ENCODE results near the gene GLI3. TPM values are rescaled to one million over a fixed set of nuclear protein-coding genes. Genes with fewer than 3 reads are reported as not detected.
A peak's percentile ranks its signal among the peaks of the same experiment; 100 is the strongest.

GLI3 gene
- total and polyA plus RNA-seq, 2 of the 8 experiments (the other 6 are each of a cell fraction or from before 2014, with no cell fraction given) = 8.0 to 31.1 TPM

DNA sequence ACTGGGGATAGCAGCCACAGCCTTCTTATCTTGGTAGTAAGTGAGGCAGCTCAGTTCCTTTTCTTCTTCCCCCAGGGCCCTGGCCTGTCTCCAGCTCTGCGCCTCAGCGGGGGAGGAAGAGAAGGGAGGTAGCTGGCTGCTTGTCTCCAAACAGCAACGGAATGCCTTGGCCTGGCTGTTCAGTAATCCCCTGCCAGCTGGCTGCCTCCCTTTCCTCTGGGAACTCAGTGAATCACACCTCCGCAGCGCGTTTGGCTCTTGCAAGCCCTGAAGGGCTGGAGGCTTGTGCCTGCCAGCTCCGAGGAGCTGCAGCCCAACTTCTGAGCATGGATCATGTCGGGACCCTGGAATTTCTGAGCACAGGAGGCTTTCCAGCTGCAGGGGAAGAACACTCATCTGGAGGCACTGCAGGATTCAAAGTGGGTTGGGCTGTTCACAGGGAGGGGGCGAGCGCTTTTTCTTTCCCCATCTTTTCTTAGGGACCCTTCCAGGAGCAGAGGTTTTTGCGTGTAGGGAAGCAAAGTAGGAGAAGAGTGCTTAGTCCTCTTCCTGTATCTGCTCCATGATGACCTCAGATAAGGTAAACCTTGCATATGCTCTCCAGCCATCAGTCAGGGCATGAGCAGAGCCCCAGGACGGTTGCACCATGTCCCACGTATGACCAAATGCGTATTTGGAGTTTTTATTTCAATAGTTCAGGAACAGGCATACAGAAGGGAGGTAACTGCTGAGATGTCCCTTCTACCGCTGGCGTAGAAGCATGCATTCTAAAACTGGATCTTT, 280.9 kb downstream of the GLI3 start:
- Histone ChIP-seq H3K4ac (replicated peaks; ENCODE audit: insufficient read length, low read depth, low read length) (no peak overlapping the region), H2BK15ac (ENCODE audit: low read length) (no peak overlapping the region), H3K27me3 (replicated peaks in 1 of 4; ENCODE audit: control insufficient read depth in 3 of 4, extremely low read depth in 1 of 4, insufficient read depth in 3 of 4, low read length in 3 of 4) (peaks cover 0 to 2% (median 0%) of the 10 kb centered on the region in 4 experiments; a peak in 2 of 7 replicates), H3K56ac (replicated peaks; ENCODE audit: insufficient read length, low read depth, low read length) (no peak overlapping the region), H4K91ac (replicated peaks; ENCODE audit: insufficient read length, low read length) (no peak overlapping the region), H4K5ac (ENCODE audit: insufficient read length, low read depth, low read length) (no peak overlapping the region), H2BK120ac (replicated peaks; ENCODE audit: low read depth, low read length) (no peak overlapping the region), H4K8ac (ENCODE audit: extremely low read depth, insufficient read depth, low read length) (peak overlapping the region; percentile 28; the same call in 1 of the 2 replicates), H3K9ac (replicated peaks in 1 of 4; ENCODE audit: extremely low read depth in 1 of 4, low read depth in 3 of 4, low read length in 3 of 4) (no peak overlapping the region; a peak in 1 of 7 replicates), H2BK5ac (ENCODE audit: low read depth, low read length) (0 out of 2 replicates have a peak overlapping the region, but pooled peaks have one; percentile 12), H2AFZ (ENCODE audit: low read length) (no peak overlapping the region), H3K27ac (ENCODE audit: low read depth, low read length) (no peak overlapping the region), H3K79me1 (ENCODE audit: low read depth, low read length) (no peaks in the 10 kb centered on the region), H3K9me3 (ENCODE audit: insufficient read depth in 2 of 2, low read depth in 1 of 2, low read length in 1 of 2) (no peaks in the 10 kb centered on the region), H3K4me2 (ENCODE audit: insufficient read depth in 1 of 2, low read depth in 2 of 2, low read length in 2 of 2) (0 out of 4 replicates have a peak overlapping the region, but pooled peaks of 1 of the 2 experiments have one; percentile 15), H3K36me3 (ENCODE audit: control insufficient read depth in 2 of 4, insufficient read depth in 4 of 4, low read length in 3 of 4) (no peaks in the 10 kb centered on the region), H3K4me3 (ENCODE audit: extremely low read depth in 1 of 4, insufficient read depth in 2 of 4, low read depth in 3 of 4, low read length in 4 of 4) (no peak overlapping the region), H2AK5ac (ENCODE audit: low read depth, low read length) (no peak overlapping the region), H2BK12ac (ENCODE audit: low read depth, low read length) (no peak overlapping the region), H3K4me1 (replicated peaks in 1 of 4; ENCODE audit: control insufficient read depth in 3 of 4, insufficient read depth in 4 of 4, low read length in 3 of 4) (peaks cover 0 to 9% (median 7%) of the 10 kb centered on the region in 4 experiments; a peak in 6 of 7 replicates), H3K23ac (ENCODE audit: insufficient read length) (no peak overlapping the region), H2BK20ac (ENCODE audit: low read length) (no peak overlapping the region), H3K18ac (ENCODE audit: extremely low read depth, low read length) (no peak overlapping the region), H3K23me2 (ENCODE audit: low read depth, low read length) (no peaks in the 10 kb centered on the region), H4K20me1 (replicated peaks in 1 of 2; ENCODE audit: control insufficient read depth in 1 of 2, insufficient read depth in 2 of 2, low read length in 2 of 2) (no peaks in the 10 kb centered on the region), H3K14ac (ENCODE audit: insufficient read length) (no peak overlapping the region), H3K79me2 (ENCODE audit: control insufficient read depth in 1 of 2, insufficient read depth in 2 of 2, low read length in 2 of 2) (no peaks in the 10 kb centered on the region)
- ChIA-PET CTCF (ENCODE audit: partially characterized antibody) (interaction anchor here (0.7 to 4.6 kb wide), 8 partner anchors 11 to 621 kb away, joined by 3 to 27 read pairs (median 6); no protein-coding TSS in a partner anchor), POLR2A (ENCODE audit: partially characterized antibody) (no interaction called here)
- FAIRE-seq (peak; percentile 42), DNase-seq (ENCODE audit: low read depth in 1 of 2, low spot score in 2 of 2) (peak; percentile 57 to 66)
- 71% methylated on average over 15 of the region's 16 CpGs; no CpG with 5 or more reads in 1 of the 2 experiments for WGBS, 2 experiments (ENCODE audit: extremely low coverage in 1 of 2, insufficient coverage in 1 of 2, insufficient read length in 1 of 2, insufficient replicate concordance in 2 of 2, low coverage in 1 of 2, low lambda C conversion rate in 2 of 2, missing lambda C conversion rate in 1 of 2)
- TF ChIP-seq RAD21 (IDR thresholded peaks at IDR 0.05 in 1 of 2, conservative IDR thresholded peaks at IDR 0.05 in 1 of 2; ENCODE audit: low read depth in 2 of 2, low read length in 2 of 2) = peak; percentile 15 to 16; a peak in 2 of 4 replicates
- TF ChIP-seq GABPA (IDR thresholded peaks at IDR 0.05; ENCODE audit: borderline replicate concordance, insufficient read depth, low read length) = no peak
- 0 out of 2 replicates have a peak, but pooled peaks have one; percentile 7 for TF ChIP-seq JUND (IDR thresholded peaks at IDR 0.05; ENCODE audit: low read length)
- no peak for TF ChIP-seq NANOG (IDR thresholded peaks at IDR 0.05; ENCODE audit: insufficient read depth, low read depth, low read length, poor library complexity, severe bottlenecking)
- TF ChIP-seq, protein P1, sequence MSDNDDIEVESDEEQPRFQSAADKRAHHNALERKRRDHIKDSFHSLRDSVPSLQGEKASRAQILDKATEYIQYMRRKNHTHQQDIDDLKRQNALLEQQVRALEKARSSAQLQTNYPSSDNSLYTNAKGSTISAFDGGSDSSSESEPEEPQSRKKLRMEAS (IDR thresholded peaks at IDR 0.05) = peak; percentile 42; the same call in 1 of the 2 replicates
- TF ChIP-seq CBX8 (IDR thresholded peaks at IDR 0.05; ENCODE audit: borderline replicate concordance, low read depth, low read length) = no peak
- TF ChIP-seq CREB1 (IDR thresholded peaks at IDR 0.05) = no peak
- TF ChIP-seq RNF2 (IDR thresholded peaks at IDR 0.05; ENCODE audit: borderline replicate concordance, low read depth, low read length, missing control alignments, poor library complexity, severe bottlenecking) = no peak
- no peak for TF ChIP-seq EGR1 (IDR thresholded peaks at IDR 0.05; ENCODE audit: borderline replicate concordance, low read depth, low read length)
- TF ChIP-seq TEAD4 (IDR thresholded peaks at IDR 0.05; ENCODE audit: low read depth, low read length) = peak; percentile 29; the same call in 1 of the 2 replicates
